Measurements from ENCODE around the gene CLDN3. TPM values are rescaled to one million over a fixed set of nuclear protein-coding genes. Genes with fewer than 3 reads are reported as not detected.

The CLDN3 gene, protein sequence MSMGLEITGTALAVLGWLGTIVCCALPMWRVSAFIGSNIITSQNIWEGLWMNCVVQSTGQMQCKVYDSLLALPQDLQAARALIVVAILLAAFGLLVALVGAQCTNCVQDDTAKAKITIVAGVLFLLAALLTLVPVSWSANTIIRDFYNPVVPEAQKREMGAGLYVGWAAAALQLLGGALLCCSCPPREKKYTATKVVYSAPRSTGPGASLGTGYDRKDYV
- total RNA-seq, result not detected in 2 replicates

DNA sequence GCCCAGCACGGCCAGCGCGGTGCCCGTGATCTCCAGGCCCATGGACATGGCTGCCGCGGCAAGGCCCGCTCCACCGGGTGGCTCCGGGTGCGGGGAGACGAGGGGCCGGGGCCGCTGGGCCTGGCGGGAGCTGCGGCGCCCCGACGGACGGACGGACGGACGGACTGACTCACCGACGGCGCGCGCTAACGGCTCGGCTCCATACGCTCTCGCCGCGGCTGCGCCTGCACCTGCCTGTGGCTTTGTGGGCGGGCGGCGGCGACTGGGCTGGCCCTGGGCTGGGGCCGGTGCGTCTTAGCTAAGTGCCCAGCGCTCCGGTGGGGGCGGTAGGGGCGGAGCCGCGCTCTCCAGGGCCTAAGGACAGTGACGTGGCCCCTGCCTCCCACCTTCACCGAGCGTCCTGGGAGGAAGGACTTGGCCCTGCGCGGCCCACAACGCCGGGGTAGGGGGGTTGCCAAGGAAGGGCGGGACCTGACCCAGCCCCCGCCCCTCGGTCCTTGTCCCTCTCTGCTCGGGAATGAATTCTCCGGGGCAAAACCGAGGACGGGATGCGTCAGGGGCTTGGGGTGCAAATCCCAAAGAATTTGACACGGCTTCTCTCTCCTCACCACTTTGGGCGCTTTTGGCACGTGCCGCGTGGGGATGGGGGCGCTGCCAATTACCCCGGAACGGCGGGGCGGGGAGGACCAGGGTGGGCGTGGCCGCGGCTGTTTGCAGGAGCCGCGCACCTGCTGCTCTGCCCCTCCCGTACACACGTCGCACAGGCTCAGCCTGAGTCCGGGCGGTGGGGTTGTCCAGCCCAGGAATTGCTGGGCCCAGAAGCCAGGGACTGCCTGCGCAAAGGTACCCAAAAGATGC, at the start of gene CLDN3:
Gene CLDN3, minus strand, starts transcription at position 269 of the 858 bp plus-strand sequence. Its CDS starts 221 bp downstream, at position 48.

DNA sequence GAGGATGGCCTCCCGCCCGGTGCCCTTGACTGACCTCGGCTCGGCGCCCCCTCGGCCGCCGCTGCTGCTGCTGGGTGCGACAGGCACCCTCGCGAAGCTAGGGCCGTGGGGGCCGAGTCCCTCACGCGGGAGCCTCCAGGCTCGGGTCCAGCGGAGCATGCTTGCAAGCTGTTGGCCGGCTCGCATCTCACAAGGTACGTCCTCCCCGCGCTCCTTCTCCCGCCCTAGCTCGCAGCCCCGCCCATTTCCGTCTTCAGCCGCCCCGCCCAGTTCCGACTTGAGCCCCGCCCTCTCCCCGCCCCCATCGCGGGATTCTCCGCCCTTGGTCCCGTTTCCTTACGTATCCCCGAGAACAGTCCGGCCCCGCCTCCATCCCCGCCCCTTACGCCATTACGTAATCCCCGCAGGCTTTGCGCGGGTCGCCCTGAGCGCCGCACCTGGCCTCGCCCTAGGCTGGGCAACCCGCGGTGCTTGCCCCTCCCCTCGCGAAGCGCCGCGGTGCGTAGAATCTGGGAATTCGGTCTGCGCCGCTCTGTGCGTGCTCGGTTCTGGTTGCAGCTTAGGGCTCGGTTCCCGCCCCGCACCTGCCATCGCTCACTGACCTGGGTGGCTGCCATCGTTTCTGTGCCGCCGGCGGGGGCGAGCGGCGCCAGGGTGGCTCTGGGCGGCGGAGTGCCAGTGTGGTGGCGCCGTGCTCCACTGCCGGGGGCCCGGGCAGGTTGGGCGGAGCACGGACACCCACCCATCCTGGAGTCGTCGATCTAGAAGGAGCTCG, 31.3 kb downstream of the CLDN3 start, which contains the start of gene ABHD11:
Gene ABHD11, minus strand, starts transcription at position 191 of the 775 bp plus-strand sequence. Its CDS starts 32 bp downstream, at position 159.

Other genes with a start within 250 kb of the CLDN3 start
- gene BAZ1B, start 248.0 kb downstream of the CLDN3 start, total RNA-seq, result 36.3 and 37.9 TPM in 2 replicates
- 28.3 and 56.6 TPM in 2 replicates for gene BCL7B, start 212.6 kb downstream of the CLDN3 start, total RNA-seq
- gene TBL2, start 191.7 kb downstream of the CLDN3 start, total RNA-seq, result 57.6 and 58.4 TPM in 2 replicates
- gene MLXIPL, start 145.7 kb downstream of the CLDN3 start, total RNA-seq, result 0.54 TPM in 1 of 2 replicates, not detected in the other
- gene VPS37D, start 102.4 kb downstream of the CLDN3 start, total RNA-seq, result 2.7 and 3.1 TPM in 2 replicates
- 6.1 and 9.0 TPM in 2 replicates for gene DNAJC30, start 86.8 kb downstream of the CLDN3 start, total RNA-seq
- gene BUD23, start 86.7 kb downstream of the CLDN3 start, total RNA-seq, result 43.6 and 49.3 TPM in 2 replicates
- gene STX1A, start 50.6 kb downstream of the CLDN3 start, total RNA-seq, result 4.4 and 11.1 TPM in 2 replicates
- 4.8 and 11.0 TPM in 2 replicates for gene ABHD11, start 31.5 kb downstream of the CLDN3 start, total RNA-seq
- gene CLDN4, start 60.7 kb upstream of the CLDN3 start, total RNA-seq, result not detected in 2 replicates
- 2.0 and 3.0 TPM in 2 replicates for gene METTL27, start 72.2 kb upstream of the CLDN3 start, total RNA-seq
- not detected in 2 replicates for gene TMEM270, start 90.9 kb upstream of the CLDN3 start, total RNA-seq